ENCODE results near the gene SEL1L2. TPM values are rescaled to one million over a fixed set of nuclear protein-coding genes. Genes with fewer than 3 reads are reported as not detected.
"Not testable (repeated sequence)": the region's sequence is repeated elsewhere in the genome, so short reads cannot be mapped to it uniquely, and the experiment has no call there.

SEL1L2 gene, protein sequence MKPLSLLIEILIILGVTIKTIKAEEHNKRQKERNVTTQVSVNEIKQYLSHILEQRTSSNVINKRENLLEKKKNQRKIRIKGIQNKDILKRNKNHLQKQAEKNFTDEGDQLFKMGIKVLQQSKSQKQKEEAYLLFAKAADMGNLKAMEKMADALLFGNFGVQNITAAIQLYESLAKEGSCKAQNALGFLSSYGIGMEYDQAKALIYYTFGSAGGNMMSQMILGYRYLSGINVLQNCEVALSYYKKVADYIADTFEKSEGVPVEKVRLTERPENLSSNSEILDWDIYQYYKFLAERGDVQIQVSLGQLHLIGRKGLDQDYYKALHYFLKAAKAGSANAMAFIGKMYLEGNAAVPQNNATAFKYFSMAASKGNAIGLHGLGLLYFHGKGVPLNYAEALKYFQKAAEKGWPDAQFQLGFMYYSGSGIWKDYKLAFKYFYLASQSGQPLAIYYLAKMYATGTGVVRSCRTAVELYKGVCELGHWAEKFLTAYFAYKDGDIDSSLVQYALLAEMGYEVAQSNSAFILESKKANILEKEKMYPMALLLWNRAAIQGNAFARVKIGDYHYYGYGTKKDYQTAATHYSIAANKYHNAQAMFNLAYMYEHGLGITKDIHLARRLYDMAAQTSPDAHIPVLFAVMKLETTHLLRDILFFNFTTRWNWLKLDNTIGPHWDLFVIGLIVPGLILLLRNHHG
- total RNA-seq (2014; rRNA removed; shearing (Covaris generic)) = not detected in 2 replicates

DNA sequence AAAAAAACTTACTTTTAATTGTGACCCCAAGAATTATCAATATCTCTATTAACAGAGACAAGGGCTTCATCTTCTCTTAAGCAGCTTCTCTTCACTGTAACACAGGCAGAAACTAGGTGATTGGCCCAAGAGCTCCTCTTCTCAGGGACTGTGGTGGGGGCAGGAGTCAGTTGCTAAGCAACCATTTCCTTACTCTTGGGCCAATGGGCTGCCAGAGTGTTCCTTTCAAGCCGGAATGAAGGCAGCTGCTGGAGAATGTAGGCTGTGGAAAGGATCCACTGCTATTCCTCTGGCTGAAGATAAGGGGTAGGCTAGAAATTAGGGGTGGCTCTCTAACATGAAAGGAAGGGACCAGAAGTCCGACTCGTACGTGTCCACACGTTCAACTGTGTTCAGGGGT is at the start of gene SEL1L2:
Gene SEL1L2 (minus strand): TSS at position 150 of the 400 bp plus-strand sequence. CDS start 80 bp downstream, at position 70.
- no peaks in the 10 kb centered on the region for H3K27me3 ChIP-seq (ENCODE audit: control insufficient read depth, insufficient read depth, low read length)
- no peaks in the 10 kb centered on the region for H3K36me3 ChIP-seq (replicated peaks; ENCODE audit: control insufficient read depth, insufficient read depth, low read length)
- DNase-seq = peak; percentile 81
- no peak within 1 kb of the TSS for H3K4me3 ChIP-seq (ENCODE audit: insufficient read depth, low read depth, low read length)

DNA sequence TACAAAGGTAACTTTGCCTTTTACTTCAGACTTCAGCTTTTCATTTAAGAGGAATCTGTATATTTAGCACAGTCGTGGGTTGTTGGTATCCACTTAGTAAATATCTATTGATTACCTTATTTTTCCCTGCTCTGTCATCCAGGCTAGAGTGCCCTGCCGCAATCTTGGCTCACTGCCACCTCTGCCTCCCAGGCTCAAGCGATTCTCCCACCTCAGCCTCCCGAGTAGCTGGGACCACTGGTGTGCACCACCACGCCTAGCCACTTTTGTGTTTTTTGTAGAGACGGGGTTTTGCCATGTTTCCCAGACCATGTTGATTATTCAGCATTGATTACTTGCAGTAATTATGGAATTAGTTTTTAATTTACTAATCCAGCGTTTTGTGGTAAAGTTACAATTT is 46.2 kb upstream of the SEL1L2 start:
- DNase-seq = no peak
- H3K36me3 ChIP-seq (replicated peaks; ENCODE audit: control insufficient read depth, insufficient read depth, low read length) = no peaks in the 10 kb centered on the region
- H3K4me3 ChIP-seq (ENCODE audit: insufficient read depth, low read depth, low read length) = no peak overlapping the region
- no peaks in the 10 kb centered on the region for H3K27me3 ChIP-seq (ENCODE audit: control insufficient read depth, insufficient read depth, low read length)

- no peak overlapping the region for H3K4me3 ChIP-seq (ENCODE audit: insufficient read depth, low read depth, low read length)
- no peaks in the 10 kb centered on the region for H3K36me3 ChIP-seq (replicated peaks; ENCODE audit: control insufficient read depth, insufficient read depth, low read length)
- no peaks in the 10 kb centered on the region for H3K27me3 ChIP-seq (ENCODE audit: control insufficient read depth, insufficient read depth, low read length)
- no peak for DNase-seq
Measured at GRCh38 chr20:14033310-14033709, 42.9 kb upstream of the SEL1L2 start.

- no peak for DNase-seq
- H3K27me3 ChIP-seq (ENCODE audit: control insufficient read depth, insufficient read depth, low read length) = no peaks in the 10 kb centered on the region
- H3K36me3 ChIP-seq (replicated peaks; ENCODE audit: control insufficient read depth, insufficient read depth, low read length) = no peaks in the 10 kb centered on the region
Measured at GRCh38 chr20:14030991-14031390, 40.6 kb upstream of the SEL1L2 start.

DNA sequence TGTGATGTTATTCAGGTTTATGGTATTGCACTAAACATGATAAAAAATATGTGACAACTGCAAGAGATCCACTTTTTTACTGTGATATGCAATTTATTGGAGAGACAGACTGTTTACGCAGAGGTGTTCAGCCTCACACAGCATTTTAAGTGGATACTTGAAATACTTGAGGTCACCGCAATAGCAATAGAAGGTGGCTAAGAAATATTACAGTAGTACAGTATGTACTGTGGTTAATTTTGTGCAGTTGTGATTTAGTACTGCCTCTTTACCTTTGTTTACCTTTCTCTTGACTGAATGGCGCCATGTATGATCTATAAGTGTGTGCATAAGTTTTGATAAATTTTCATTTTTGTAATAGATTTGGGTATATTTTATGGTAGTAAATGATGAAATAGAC is 22.3 kb upstream of the SEL1L2 start:
- no peak for DNase-seq
- Histone ChIP-seq H3K36me3 (replicated peaks; ENCODE audit: control insufficient read depth, insufficient read depth, low read length) (no peaks in the 10 kb centered on the region), H3K4me3 (ENCODE audit: insufficient read depth, low read depth, low read length) (no peak overlapping the region), H3K27me3 (ENCODE audit: control insufficient read depth, insufficient read depth, low read length) (no peaks in the 10 kb centered on the region)

More at GRCh38 chr20:14030991-14031390, 40.6 kb upstream of the SEL1L2 start:
- no peak overlapping the region for H3K4me3 ChIP-seq (ENCODE audit: insufficient read depth, low read depth, low read length)

GRCh38 chr20:14009208-14009607 is 18.8 kb upstream of the SEL1L2 start:
- H3K4me3 ChIP-seq (ENCODE audit: insufficient read depth, low read depth, low read length) = no peak overlapping the region
- no peaks in the 10 kb centered on the region for H3K36me3 ChIP-seq (replicated peaks; ENCODE audit: control insufficient read depth, insufficient read depth, low read length)
- no peak for DNase-seq
- H3K27me3 ChIP-seq (ENCODE audit: control insufficient read depth, insufficient read depth, low read length) = no peaks in the 10 kb centered on the region

DNA sequence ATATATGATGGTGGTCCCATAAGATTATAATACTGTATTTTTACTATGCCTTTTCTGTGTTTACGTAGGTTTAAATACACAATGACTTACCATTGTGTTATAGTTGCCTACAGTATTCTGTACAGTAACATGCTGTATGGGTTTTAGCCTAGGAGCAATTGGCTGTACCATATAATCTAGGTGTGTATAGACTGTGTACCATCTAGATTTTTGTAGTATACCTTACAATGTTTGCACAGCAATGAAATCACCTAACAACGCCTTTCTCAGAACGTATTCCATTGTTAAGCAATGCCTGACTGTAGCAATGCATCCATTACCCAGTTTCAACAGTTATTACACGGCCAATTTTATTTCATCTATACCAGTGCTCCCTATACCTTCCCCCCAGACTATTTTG is 15.6 kb upstream of the SEL1L2 start:
- Histone ChIP-seq H3K4me3 (ENCODE audit: insufficient read depth, low read depth, low read length) (no peak overlapping the region), H3K36me3 (replicated peaks; ENCODE audit: control insufficient read depth, insufficient read depth, low read length) (no peaks in the 10 kb centered on the region), H3K27me3 (ENCODE audit: control insufficient read depth, insufficient read depth, low read length) (no peaks in the 10 kb centered on the region)
- DNase-seq = no peak

DNA sequence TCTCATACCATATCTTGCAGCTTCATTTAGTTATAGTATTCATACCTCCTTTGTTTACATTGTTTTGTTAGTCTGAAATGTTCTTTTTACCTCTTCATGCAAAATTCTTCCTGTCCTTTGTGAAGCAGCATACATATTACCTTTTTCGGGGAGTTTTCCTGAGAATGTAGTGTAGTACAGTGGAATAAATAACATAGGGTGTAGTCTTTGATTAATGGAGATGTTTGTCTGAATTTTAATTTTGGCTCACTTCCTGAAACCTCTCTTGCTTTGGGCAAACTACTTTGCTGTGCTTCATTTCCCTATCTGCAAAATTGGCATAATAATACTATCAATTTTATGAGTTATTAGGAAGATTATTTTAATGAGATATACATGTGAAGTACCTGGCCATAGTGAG is 10.5 kb upstream of the SEL1L2 start:
- DNase-seq = no peak
- H3K4me3 ChIP-seq (ENCODE audit: insufficient read depth, low read depth, low read length) = no peak overlapping the region
- no peaks in the 10 kb centered on the region for H3K36me3 ChIP-seq (replicated peaks; ENCODE audit: control insufficient read depth, insufficient read depth, low read length)
- H3K27me3 ChIP-seq (ENCODE audit: control insufficient read depth, insufficient read depth, low read length) = peaks cover 8% of the 10 kb centered on the region

DNA sequence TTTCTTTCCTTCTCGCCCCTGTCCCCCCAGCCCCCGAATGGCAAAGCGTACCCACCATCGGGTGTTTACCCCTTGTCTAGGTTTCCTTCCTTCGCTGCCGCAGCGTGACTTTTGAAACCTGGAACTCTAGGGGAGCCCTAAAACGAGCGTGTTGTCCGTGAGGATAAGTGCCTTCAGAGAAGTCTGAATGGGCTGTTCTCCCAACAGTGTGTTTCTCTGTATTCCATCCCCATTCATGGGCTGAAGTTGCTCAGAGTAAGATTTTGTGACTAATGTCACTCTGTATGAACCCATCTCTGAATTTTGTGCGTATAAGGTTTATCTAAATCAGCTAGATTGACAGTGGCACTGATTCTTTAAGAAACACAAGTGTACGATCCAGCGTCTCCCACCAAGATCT is 5.9 kb upstream of the SEL1L2 start:
- peak overlapping the region; percentile 77 for H3K4me3 ChIP-seq (ENCODE audit: insufficient read depth, low read depth, low read length)
- peaks cover 10% of the 10 kb centered on the region for H3K27me3 ChIP-seq (ENCODE audit: control insufficient read depth, insufficient read depth, low read length)
- no peak for DNase-seq
- H3K36me3 ChIP-seq (replicated peaks; ENCODE audit: control insufficient read depth, insufficient read depth, low read length) = no peaks in the 10 kb centered on the region

DNA sequence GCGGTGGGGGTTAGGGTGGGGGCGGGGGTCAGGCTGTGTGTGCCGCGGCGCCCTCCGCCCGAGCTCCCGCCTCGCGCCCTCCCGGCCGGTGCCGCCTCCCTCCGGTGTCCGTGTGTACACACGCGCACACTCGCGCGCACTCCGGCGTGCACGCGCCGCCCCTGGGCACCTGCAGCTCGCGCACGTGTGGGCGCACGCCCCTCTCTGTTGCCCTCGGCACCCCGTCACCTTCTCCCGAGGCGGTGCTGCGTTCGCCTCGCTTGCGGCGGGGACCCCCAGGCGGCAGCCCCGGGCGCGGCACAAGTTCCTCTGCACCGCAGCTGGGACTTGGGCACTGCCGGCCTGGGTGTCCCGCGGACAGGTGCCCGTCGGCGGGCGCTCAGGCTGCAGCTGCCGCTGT is 5.4 kb upstream of the SEL1L2 start:
- Histone ChIP-seq H3K4me3 (ENCODE audit: insufficient read depth, low read depth, low read length) (peak overlapping the region; percentile 77), H3K36me3 (replicated peaks; ENCODE audit: control insufficient read depth, insufficient read depth, low read length) (no peaks in the 10 kb centered on the region), H3K27me3 (ENCODE audit: control insufficient read depth, insufficient read depth, low read length) (peaks cover 10% of the 10 kb centered on the region)
- peak; percentile 78 for DNase-seq

- Histone ChIP-seq H3K4me3 (ENCODE audit: insufficient read depth, low read depth, low read length) (peak within 1 kb of the TSS; percentile 77), H3K27me3 (ENCODE audit: control insufficient read depth, insufficient read depth, low read length) (peaks cover 10% of the 10 kb centered on the region), H3K36me3 (replicated peaks; ENCODE audit: control insufficient read depth, insufficient read depth, low read length) (no peaks in the 10 kb centered on the region)
- peak; percentile 96 for DNase-seq
Measured at GRCh38 chr20:13995086-13995665, 4.8 kb upstream of the SEL1L2 start, which contains the start of gene MACROD2. MACROD2 (plus strand) TSS chr20:13995516.

- DNase-seq; H3K4me3 ChIP-seq (ENCODE audit: insufficient read depth, low read depth, low read length); H3K36me3 ChIP-seq (replicated peaks; ENCODE audit: control insufficient read depth, insufficient read depth, low read length): not testable (repeated sequence)
- peaks cover 10% of the 10 kb centered on the region for H3K27me3 ChIP-seq (ENCODE audit: control insufficient read depth, insufficient read depth, low read length)
Measured at GRCh38 chr20:13991955-13992354, 1.5 kb upstream of the SEL1L2 start.

DNA sequence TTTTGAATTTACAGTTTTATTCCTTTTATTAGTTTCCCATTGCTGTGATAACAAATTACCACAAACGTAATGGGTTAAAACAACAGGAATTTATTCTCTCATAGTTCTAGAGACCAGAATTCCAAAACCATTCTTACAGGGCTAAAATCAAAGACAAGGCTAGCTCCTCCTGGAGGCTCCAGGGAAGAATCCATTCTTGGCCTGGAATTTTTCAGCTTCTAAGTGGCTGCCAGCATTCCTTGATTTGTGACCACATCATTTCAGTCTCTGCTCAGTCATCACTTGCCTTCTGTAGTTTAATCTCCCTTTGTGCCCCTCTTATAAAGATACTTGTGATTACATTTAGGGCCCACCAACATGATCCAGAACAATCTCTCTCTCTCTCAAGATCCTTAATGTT is 897 bp upstream of the SEL1L2 start:
- Histone ChIP-seq H3K36me3 (replicated peaks; ENCODE audit: control insufficient read depth, insufficient read depth, low read length) (no peaks in the 10 kb centered on the region), H3K4me3 (ENCODE audit: insufficient read depth, low read depth, low read length) (no peak overlapping the region), H3K27me3 (ENCODE audit: control insufficient read depth, insufficient read depth, low read length) (peaks cover 6% of the 10 kb centered on the region)
- no peak for DNase-seq

GRCh38 chr20:13984211-13984610 is 6.2 kb downstream of the SEL1L2 start:
- no peak for DNase-seq
- no peaks in the 10 kb centered on the region for H3K27me3 ChIP-seq (ENCODE audit: control insufficient read depth, insufficient read depth, low read length)
- no peaks in the 10 kb centered on the region for H3K36me3 ChIP-seq (replicated peaks; ENCODE audit: control insufficient read depth, insufficient read depth, low read length)

DNA sequence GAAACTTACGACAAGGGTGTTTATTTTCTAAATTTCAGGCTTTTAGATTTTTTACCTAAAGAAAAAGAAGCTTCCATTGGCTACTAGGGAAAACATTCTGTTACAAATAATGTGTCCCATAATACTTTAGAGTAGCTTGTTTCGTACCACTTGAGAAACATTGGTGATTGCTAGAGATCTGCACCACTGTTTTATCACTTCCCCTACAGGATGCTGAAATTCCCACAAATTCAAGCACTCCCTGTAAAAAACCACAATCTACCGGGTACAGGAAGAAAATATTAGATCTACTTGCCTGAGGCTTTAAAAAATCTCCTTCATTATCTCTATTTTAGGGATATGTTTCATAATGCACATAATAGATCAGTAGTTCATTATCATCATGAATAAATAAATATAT is 29.9 kb downstream of the SEL1L2 start:
- no peaks in the 10 kb centered on the region for H3K36me3 ChIP-seq (replicated peaks; ENCODE audit: control insufficient read depth, insufficient read depth, low read length)
- no peak for DNase-seq

More at GRCh38 chr20:13984211-13984610, 6.2 kb downstream of the SEL1L2 start:
- H3K4me3 ChIP-seq (ENCODE audit: insufficient read depth, low read depth, low read length) = no peak overlapping the region

More for the DNA sequence above, 29.9 kb downstream of the SEL1L2 start:
- Histone ChIP-seq H3K4me3 (ENCODE audit: insufficient read depth, low read depth, low read length) (no peak overlapping the region), H3K27me3 (ENCODE audit: control insufficient read depth, insufficient read depth, low read length) (no peaks in the 10 kb centered on the region)

Data from H7 (cell line).